NCI-H524 treated with DMSO at 0.1 percent for 48 hours (cell line): ENCODE results near the gene CCL24.
A peak's percentile ranks its signal among the peaks of the same experiment; 100 is the strongest.
"Not testable (repeated sequence)": the region's sequence is repeated elsewhere in the genome, so short reads cannot be mapped to it uniquely, and the experiment has no call there.

Experiments used
- DNase-seq: peaks from one replicate; lab custom pipeline; 2025; lab: John Stamatoyannopoulos, UW

Gene CCL24

GRCh38 chr7:75813781-75814236 lies at the start of gene CCL24:
CCL24 (minus strand) TSS chr7:75813806; CDS start chr7:75813715, 91 bp downstream.
- no peak for DNase-seq

- DNase-seq, result no peak
Observed at GRCh38 chr7:75861636-75862035, 48.0 kb upstream of the CCL24 start.

- no peak for DNase-seq
Observed at GRCh38 chr7:75858410-75858809, 44.8 kb upstream of the CCL24 start.

GRCh38 chr7:75856536-75856935 lies 42.9 kb upstream of the CCL24 start:
- DNase-seq, result no peak

- DNase-seq, result not testable (repeated sequence)
Observed at GRCh38 chr7:75854813-75855345, 41.3 kb upstream of the CCL24 start.

- no peak for DNase-seq
Observed at GRCh38 chr7:75854233-75854632, 40.6 kb upstream of the CCL24 start.

- no peak for DNase-seq
Observed at GRCh38 chr7:75850235-75850634, 36.6 kb upstream of the CCL24 start.

GRCh38 chr7:75849573-75849972 lies 36.0 kb upstream of the CCL24 start:
- no peak for DNase-seq

- DNase-seq, result no peak
Observed at GRCh38 chr7:75847707-75848106, 34.1 kb upstream of the CCL24 start.

GRCh38 chr7:75845132-75845531 lies 31.5 kb upstream of the CCL24 start:
- DNase-seq, result not testable (repeated sequence)

- DNase-seq, result no peak
Observed at GRCh38 chr7:75844158-75844557, 30.6 kb upstream of the CCL24 start.

GRCh38 chr7:75843613-75844116 lies 30.1 kb upstream of the CCL24 start:
- DNase-seq, result no peak

GRCh38 chr7:75842836-75843446 lies 29.3 kb upstream of the CCL24 start:
- no peak for DNase-seq

GRCh38 chr7:75840029-75840428 lies 26.4 kb upstream of the CCL24 start:
- DNase-seq, result no peak

- not testable (repeated sequence) for DNase-seq
Observed at GRCh38 chr7:75838281-75838930, 24.8 kb upstream of the CCL24 start.

GRCh38 chr7:75836798-75837197 lies 23.2 kb upstream of the CCL24 start:
- no peak for DNase-seq

- no peak for DNase-seq
Observed at GRCh38 chr7:75835688-75836285, 22.2 kb upstream of the CCL24 start.

- DNase-seq, result not testable (repeated sequence)
Observed at GRCh38 chr7:75833662-75834061, 20.1 kb upstream of the CCL24 start.

GRCh38 chr7:75830978-75831377 lies 17.4 kb upstream of the CCL24 start:
- no peak for DNase-seq

- DNase-seq, result not testable (repeated sequence)
Observed at GRCh38 chr7:75829656-75830055, 16.1 kb upstream of the CCL24 start.

GRCh38 chr7:75823198-75823910 lies 9.7 kb upstream of the CCL24 start:
- DNase-seq, result peak; percentile 19

GRCh38 chr7:75820688-75821087 lies 7.1 kb upstream of the CCL24 start:
- DNase-seq, result no peak
